Upper lobe of left lung (tissue), 4 donors: ENCODE results near the gene ZMYND8.

Experiments used
- EP300 ChIP-seq, 4 donors: sonication (generic); formaldehyde crosslinking; IDR thresholded peaks; one replicate each; pipeline ENCODE4 v1.5.1; 2017; ENCODE audit warnings: antibody characterized with exemption in 4 of 4, control low read depth in 2 of 4
- POLR2A ChIP-seq, 4 donors: fragments of 450-650 bp; IDR thresholded peaks; one replicate each; pipeline ENCODE4 v1.5.1; 2016 to 2017; ENCODE audit warnings: antibody characterized with exemption in 4 of 4, mild to moderate bottlenecking in 2 of 4
- POLR2AphosphoS5 ChIP-seq, 2 donors: sonication (generic); formaldehyde crosslinking; IDR thresholded peaks; one replicate each; pipeline ENCODE4 v1.5.1; 2017; ENCODE audit warnings: antibody characterized with exemption in 2 of 2
- TF ChIP-seq, protein P1 (sequence below), 6 experiments: fragments of 450-650 bp in 4 of 6; fragments of 200-600 bp in 2 of 6; sonication (generic) in 2 of 6; IDR thresholded peaks; one replicate each; pipeline ENCODE4 v1.5.1; 2016 to 2019; ENCODE audit warnings: antibody characterized with exemption in 6 of 6

DNA sequence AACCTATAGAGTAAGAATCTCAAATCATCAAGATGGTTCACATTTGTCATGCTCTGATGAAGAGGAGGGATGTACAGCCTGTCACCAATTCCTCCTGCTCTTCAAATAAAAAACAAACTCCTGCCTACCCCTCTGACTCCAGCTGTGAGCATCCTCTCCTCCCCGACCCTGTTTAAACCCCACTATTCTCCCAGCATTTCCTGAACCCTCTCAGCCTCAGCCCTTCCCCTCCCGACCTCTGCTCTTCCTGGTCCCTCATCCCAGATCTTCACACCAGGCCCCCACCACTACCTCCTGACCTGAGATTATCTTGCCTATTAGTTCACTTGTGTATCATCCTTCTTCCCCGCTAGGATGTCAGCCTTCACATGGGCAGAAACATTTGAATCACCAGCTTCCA is 75.8 kb downstream of the ZMYND8 start:
- TF ChIP-seq, protein P1, sequence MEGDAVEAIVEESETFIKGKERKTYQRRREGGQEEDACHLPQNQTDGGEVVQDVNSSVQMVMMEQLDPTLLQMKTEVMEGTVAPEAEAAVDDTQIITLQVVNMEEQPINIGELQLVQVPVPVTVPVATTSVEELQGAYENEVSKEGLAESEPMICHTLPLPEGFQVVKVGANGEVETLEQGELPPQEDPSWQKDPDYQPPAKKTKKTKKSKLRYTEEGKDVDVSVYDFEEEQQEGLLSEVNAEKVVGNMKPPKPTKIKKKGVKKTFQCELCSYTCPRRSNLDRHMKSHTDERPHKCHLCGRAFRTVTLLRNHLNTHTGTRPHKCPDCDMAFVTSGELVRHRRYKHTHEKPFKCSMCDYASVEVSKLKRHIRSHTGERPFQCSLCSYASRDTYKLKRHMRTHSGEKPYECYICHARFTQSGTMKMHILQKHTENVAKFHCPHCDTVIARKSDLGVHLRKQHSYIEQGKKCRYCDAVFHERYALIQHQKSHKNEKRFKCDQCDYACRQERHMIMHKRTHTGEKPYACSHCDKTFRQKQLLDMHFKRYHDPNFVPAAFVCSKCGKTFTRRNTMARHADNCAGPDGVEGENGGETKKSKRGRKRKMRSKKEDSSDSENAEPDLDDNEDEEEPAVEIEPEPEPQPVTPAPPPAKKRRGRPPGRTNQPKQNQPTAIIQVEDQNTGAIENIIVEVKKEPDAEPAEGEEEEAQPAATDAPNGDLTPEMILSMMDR (IDR thresholded peaks at IDR 0.05) = no peak
- TF ChIP-seq POLR2A (IDR thresholded peaks at IDR 0.05) (no peak), EP300 (IDR thresholded peaks at IDR 0.05) (no peak), POLR2AphosphoS5 (IDR thresholded peaks at IDR 0.05) (no peak)
